Natural killer cell (primary cell): Measurements from ENCODE around the gene MYH14. TPM values are rescaled to one million over a fixed set of nuclear protein-coding genes. Genes with fewer than 3 reads are reported as not detected.

Experiments
- ATAC-seq, 3 donors: fragments of 150-1000 bp in 2 of 3; fragments of 200-7000 bp in 1 of 3; cut with Tn5 transposase; 1 replicate in 1 of 3; 2 replicates in 2 of 3; pipeline ENCODE4 v1.10.0; 2021; ENCODE audit warnings: mild to moderate bottlenecking in 2 of 3, moderate library complexity in 2 of 3
- DNase-seq, 2 donors: peaks; one replicate each; pipeline versions ENCODE4 v3.0.0 to v3.0.0-alpha.2; 2013 to 2021; ENCODE audit warnings: mixed read lengths in 1 of 2
- H3K27ac ChIP-seq: one replicate; pipeline ENCODE4 v1.5.1; 2013; ENCODE audit warnings: mild to moderate bottlenecking, low read length
- H3K27me3 ChIP-seq: one replicate; pipeline ENCODE4 v1.6.1; 2013; ENCODE audit warnings: low read length; ENCODE audit not compliant: control insufficient read depth, insufficient read depth
- H3K36me3 ChIP-seq: one replicate; pipeline ENCODE4 v1.6.1; 2013; ENCODE audit warnings: low read length; ENCODE audit not compliant: control insufficient read depth, insufficient read depth
- H3K4me1 ChIP-seq: one replicate; pipeline ENCODE4 v1.6.1; 2013; ENCODE audit warnings: low read length; ENCODE audit not compliant: control insufficient read depth, insufficient read depth
- H3K4me3 ChIP-seq: one replicate; pipeline ENCODE4 v1.5.1; 2013; ENCODE audit warnings: low read length
- H3K9me3 ChIP-seq: one replicate; pipeline ENCODE4 v1.6.1; 2013; ENCODE audit warnings: low read length; ENCODE audit not compliant: control insufficient read depth, insufficient read depth
- H3K27ac Mint-ChIP-seq, 2 donors: one replicate each; pipeline ENCODE4 v1.8.0; 2022; ENCODE audit warnings: mild to moderate bottlenecking in 2 of 2, mixed read lengths in 2 of 2, moderate library complexity in 1 of 2
- H3K27me3 Mint-ChIP-seq, 2 donors: one replicate each; pipeline ENCODE4 v1.8.0; 2022; ENCODE audit warnings: low read depth in 2 of 2, mixed read lengths in 2 of 2
- H3K36me3 Mint-ChIP-seq: one replicate; pipeline ENCODE4 v1.8.0; 2022; ENCODE audit warnings: mixed read lengths
- H3K4me1 Mint-ChIP-seq, 2 donors: one replicate each; pipeline ENCODE4 v1.8.0; 2022; ENCODE audit warnings: mixed read lengths in 2 of 2
- H3K4me3 Mint-ChIP-seq: one replicate; pipeline ENCODE4 v1.8.0; 2022; ENCODE audit warnings: mild to moderate bottlenecking, moderate library complexity, mixed read lengths
- H3K9me3 Mint-ChIP-seq, 2 donors: one replicate each; pipeline ENCODE4 v1.8.0; 2022; ENCODE audit warnings: mixed read lengths in 2 of 2
- CTCF ChIP-seq: fragments of 200-600 bp; IDR thresholded peaks from one replicate; pipeline ENCODE4 v1.8.0; 2022; ENCODE audit warnings: antibody characterized with exemption
- WGBS: methylation state at CpG from one replicate; pipeline ENCODE4 v1.1.7; 2013; ENCODE audit warnings: missing lambda C conversion rate; ENCODE audit not compliant: insufficient coverage; 5-methylcytosine and 5-hydroxymethylcytosine counted together
- intact Hi-C: fragments of 100-400 bp; cut with micrococcal nuclease; formaldehyde crosslinking; loops from one replicate; pipeline ENCODE4 v1.14.2; 2022
- total RNA-seq, 4 donors: library from RNA; stranded (reverse); fragments of 120-200 nt in 1 of 4; gene quantifications; one replicate each; pipeline versions ENCODE4 v1.2.3 to v1.2.4, GENCODE V29; 2013 to 2022

Gene MYH14
- total RNA-seq, 3 donors from 2014 or later (not counting 1 experiment from before 2014, with no cell fraction given) = not detected

GRCh38 chr19:50324331-50324730 lies 120.9 kb downstream of the MYH14 start:
- ATAC-seq = no peak
- Histone ChIP-seq H3K36me3 (no peaks in the 10 kb centered on the region), H3K27ac (no peak overlapping the region), H3K4me3 (no peak overlapping the region), H3K27me3 (peaks cover 28% of the 10 kb centered on the region), H3K9me3 (peaks cover 7% of the 10 kb centered on the region), H3K4me1 (peaks cover 25% of the 10 kb centered on the region)
- intact Hi-C loops = no loop called here
- Mint-ChIP-seq H3K27me3 (peaks cover 17 to 47% of the 10 kb centered on the region in 2 donors), H3K9me3 (peaks cover 0 to 3% of the 10 kb centered on the region in 2 donors), H3K36me3 (peaks cover 10% of the 10 kb centered on the region), H3K27ac (no peak overlapping the region), H3K4me3 (no peak overlapping the region), H3K4me1 (peaks cover 13 to 28% of the 10 kb centered on the region in 2 donors)
- no peak for TF ChIP-seq CTCF
- 85% methylated on average over 11 of the region's 11 CpGs for WGBS
- DNase-seq = no peak

- Histone ChIP-seq H3K9me3 (peaks cover 13% of the 10 kb centered on the region), H3K27me3 (peaks cover 39% of the 10 kb centered on the region), H3K4me3 (no peak overlapping the region), H3K27ac (no peak overlapping the region), H3K36me3 (no peaks in the 10 kb centered on the region), H3K4me1 (peaks cover 36% of the 10 kb centered on the region)
- ATAC-seq = peak; percentile 69 to 72 (median 71)
- TF ChIP-seq CTCF = no peak
- Mint-ChIP-seq H3K4me1 (peaks cover 25 to 39% of the 10 kb centered on the region in 2 donors), H3K4me3 (no peak overlapping the region), H3K27ac (no peak overlapping the region), H3K27me3 (peaks cover 29 to 57% of the 10 kb centered on the region in 2 donors), H3K9me3 (peaks cover 3 to 4% of the 10 kb centered on the region in 2 donors), H3K36me3 (peaks cover 22% of the 10 kb centered on the region)
- intact Hi-C loops = no loop called here
- peak; percentile 67 to 84 for DNase-seq
- WGBS = 2% methylated on average over 47 of the region's 48 CpGs
Measured at GRCh38 chr19:50325310-50326100, 122.1 kb downstream of the MYH14 start.

GRCh38 chr19:50326101-50326664 lies 122.8 kb downstream of the MYH14 start:
- no peak for ATAC-seq
- 9% methylated on average over 25 of the region's 26 CpGs for WGBS

More at GRCh38 chr19:50326101-50326664, 122.8 kb downstream of the MYH14 start:
- Histone ChIP-seq H3K36me3 (no peaks in the 10 kb centered on the region), H3K9me3 (peaks cover 13% of the 10 kb centered on the region), H3K27me3 (peaks cover 39% of the 10 kb centered on the region), H3K4me1 (peaks cover 43% of the 10 kb centered on the region), H3K4me3 (no peak overlapping the region), H3K27ac (no peak overlapping the region)
- Mint-ChIP-seq H3K27me3 (peaks cover 30 to 58% of the 10 kb centered on the region in 2 donors), H3K4me1 (peaks cover 32 to 46% of the 10 kb centered on the region in 2 donors), H3K36me3 (peaks cover 22% of the 10 kb centered on the region), H3K9me3 (peaks cover 3 to 4% of the 10 kb centered on the region in 2 donors), H3K27ac (no peak overlapping the region), H3K4me3 (no peak overlapping the region)
- no peak for DNase-seq
- intact Hi-C loops = no loop called here
- TF ChIP-seq CTCF = no peak
